ENCODE measurements around the gene GUCD1. TPM values are rescaled to one million over a fixed set of nuclear protein-coding genes. Genes with fewer than 3 reads are reported as not detected.
A peak's percentile ranks its signal among the peaks of the same experiment; 100 is the strongest.

GUCD1 gene
- total RNA-seq, 1 donor, result 146 TPM

DNA sequence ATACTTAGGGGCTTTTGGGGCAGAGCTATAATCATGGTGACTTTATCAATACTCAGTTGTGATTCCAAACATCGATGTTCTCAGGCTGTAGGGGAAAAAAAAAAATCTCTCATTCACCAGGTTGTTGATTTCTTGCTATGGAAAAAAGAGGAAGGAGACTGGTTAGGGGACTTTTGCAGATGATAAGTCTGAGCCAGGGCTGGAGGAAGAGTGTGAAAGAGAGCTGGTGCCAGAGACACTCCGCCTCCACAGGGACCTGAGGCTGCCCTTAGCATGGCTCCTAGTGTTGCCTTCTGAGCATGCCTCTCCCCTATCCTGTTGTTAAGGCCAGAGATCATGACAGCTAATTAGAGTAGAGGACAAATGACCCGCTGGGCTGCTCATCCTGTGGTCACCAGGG lies 42.9 kb downstream of the GUCD1 start:
- TF ChIP-seq, protein P1, sequence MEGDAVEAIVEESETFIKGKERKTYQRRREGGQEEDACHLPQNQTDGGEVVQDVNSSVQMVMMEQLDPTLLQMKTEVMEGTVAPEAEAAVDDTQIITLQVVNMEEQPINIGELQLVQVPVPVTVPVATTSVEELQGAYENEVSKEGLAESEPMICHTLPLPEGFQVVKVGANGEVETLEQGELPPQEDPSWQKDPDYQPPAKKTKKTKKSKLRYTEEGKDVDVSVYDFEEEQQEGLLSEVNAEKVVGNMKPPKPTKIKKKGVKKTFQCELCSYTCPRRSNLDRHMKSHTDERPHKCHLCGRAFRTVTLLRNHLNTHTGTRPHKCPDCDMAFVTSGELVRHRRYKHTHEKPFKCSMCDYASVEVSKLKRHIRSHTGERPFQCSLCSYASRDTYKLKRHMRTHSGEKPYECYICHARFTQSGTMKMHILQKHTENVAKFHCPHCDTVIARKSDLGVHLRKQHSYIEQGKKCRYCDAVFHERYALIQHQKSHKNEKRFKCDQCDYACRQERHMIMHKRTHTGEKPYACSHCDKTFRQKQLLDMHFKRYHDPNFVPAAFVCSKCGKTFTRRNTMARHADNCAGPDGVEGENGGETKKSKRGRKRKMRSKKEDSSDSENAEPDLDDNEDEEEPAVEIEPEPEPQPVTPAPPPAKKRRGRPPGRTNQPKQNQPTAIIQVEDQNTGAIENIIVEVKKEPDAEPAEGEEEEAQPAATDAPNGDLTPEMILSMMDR (IDR thresholded peaks at IDR 0.05; ENCODE audit: extremely low read depth, low read depth, low read length), result no peak
- peak; percentile 26 for DNase-seq (ENCODE audit: insufficient read length, low spot score, missing footprints)
- Histone ChIP-seq H3K4me1 (ENCODE audit: insufficient read depth, low read length) (peaks cover 22% of the 10 kb centered on the region), H3K27ac (ENCODE audit: low read depth, low read length) (no peak overlapping the region), H2AFZ (ENCODE audit: low read length) (no peak overlapping the region), H3K4me3 (ENCODE audit: insufficient read depth, low read length) (no peak overlapping the region), H3K9me3 (ENCODE audit: low read depth, low read length) (no peaks in the 10 kb centered on the region), H3K36me3 (ENCODE audit: insufficient read depth, low read length) (no peaks in the 10 kb centered on the region), H3K79me2 (ENCODE audit: insufficient read depth, low read length) (no peaks in the 10 kb centered on the region), H4K20me1 (ENCODE audit: insufficient read depth, low read length) (no peaks in the 10 kb centered on the region), H3K4me2 (ENCODE audit: insufficient read depth, low read length) (no peak overlapping the region), H3K27me3 (ENCODE audit: insufficient read depth, low read length) (peaks cover 28% of the 10 kb centered on the region)

DNA sequence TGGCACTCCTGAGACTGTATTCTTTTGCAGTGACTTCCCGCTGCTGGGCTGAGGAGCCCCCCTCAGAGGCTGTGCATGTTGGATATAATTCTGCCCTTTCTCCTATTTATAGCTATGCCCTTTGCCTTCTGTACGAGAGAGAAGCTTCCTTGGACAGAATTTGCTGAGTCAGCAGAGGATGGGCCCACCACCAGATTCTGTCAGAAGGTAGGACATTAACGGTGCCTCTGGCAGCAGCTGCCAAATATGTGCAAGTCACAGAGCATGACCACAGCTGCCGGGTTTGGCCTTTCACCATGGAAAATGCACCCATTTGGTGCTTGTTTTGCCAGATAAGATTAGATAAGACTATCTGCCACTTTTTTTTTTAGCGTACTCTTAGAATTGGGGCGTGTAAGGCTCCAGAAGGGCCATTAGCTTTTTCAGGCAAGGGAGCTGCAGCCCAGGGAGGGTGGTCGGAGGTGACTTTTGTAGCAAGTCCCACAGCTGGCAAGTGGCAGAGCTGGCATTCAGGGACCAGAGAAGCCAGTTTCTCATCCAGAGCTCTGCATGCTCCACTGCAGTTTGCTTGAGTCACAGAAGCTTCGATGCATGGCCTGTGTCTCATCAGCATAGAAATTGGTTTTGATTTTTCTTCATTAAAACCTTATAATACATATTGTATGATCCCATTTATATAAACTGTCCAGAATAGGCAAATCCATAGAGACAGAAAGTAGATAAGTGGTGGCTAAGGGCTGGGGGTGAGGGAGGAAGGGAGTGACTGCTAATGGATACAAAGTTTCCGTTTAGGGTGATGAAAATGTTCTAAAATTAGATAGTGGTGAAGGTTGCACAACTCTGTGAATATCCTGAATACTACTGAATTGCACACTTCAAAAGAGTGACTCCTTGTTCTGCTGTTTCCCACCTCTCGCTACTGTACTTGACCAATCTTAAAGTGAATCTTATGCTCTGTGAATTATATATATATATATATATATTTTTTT lies 44.0 kb downstream of the GUCD1 start:
- no peak overlapping the region for H2AFZ ChIP-seq (ENCODE audit: low read length)
- H3K4me2 ChIP-seq (ENCODE audit: insufficient read depth, low read length), result no peak overlapping the region
- TF ChIP-seq, protein P1 (IDR thresholded peaks at IDR 0.05; ENCODE audit: extremely low read depth, low read depth, low read length), result no peak
- no peak overlapping the region for H3K4me3 ChIP-seq (ENCODE audit: insufficient read depth, low read length)
- H3K4me1 ChIP-seq (ENCODE audit: insufficient read depth, low read length), result peaks cover 16% of the 10 kb centered on the region
- no peaks in the 10 kb centered on the region for H3K36me3 ChIP-seq (ENCODE audit: insufficient read depth, low read length)
- peaks cover 28% of the 10 kb centered on the region for H3K27me3 ChIP-seq (ENCODE audit: insufficient read depth, low read length)
- DNase-seq (ENCODE audit: insufficient read length, low spot score, missing footprints), result peak; percentile 69
- H3K79me2 ChIP-seq (ENCODE audit: insufficient read depth, low read length), result no peaks in the 10 kb centered on the region
- no peaks in the 10 kb centered on the region for H3K9me3 ChIP-seq (ENCODE audit: low read depth, low read length)
- no peak overlapping the region for H3K27ac ChIP-seq (ENCODE audit: low read depth, low read length)
- H4K20me1 ChIP-seq (ENCODE audit: insufficient read depth, low read length), result no peaks in the 10 kb centered on the region

DNA sequence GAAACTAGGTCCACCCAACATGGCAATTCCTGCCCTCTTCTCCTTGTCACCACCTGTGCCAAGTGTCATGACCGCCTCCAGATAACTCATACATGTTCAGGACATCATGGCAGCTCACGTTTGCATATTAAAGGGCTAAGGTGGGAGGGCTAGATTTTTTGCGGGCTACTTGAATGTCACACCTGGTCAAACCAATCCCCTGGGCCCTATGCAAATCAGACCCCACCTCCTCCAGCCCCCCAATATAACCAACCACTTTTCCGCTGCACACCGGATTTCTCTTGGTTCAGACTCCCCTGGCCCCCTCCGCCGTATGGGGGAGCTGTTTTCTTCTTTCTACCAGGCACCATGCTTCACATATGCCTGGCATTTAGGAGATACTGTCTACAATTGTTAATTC lies 47.2 kb downstream of the GUCD1 start:
- Histone ChIP-seq H3K79me2 (ENCODE audit: insufficient read depth, low read length) (no peaks in the 10 kb centered on the region), H3K4me1 (ENCODE audit: insufficient read depth, low read length) (peaks cover 18% of the 10 kb centered on the region), H3K4me3 (ENCODE audit: insufficient read depth, low read length) (no peak overlapping the region), H3K27ac (ENCODE audit: low read depth, low read length) (no peak overlapping the region), H3K4me2 (ENCODE audit: insufficient read depth, low read length) (no peak overlapping the region), H2AFZ (ENCODE audit: low read length) (no peak overlapping the region), H3K36me3 (ENCODE audit: insufficient read depth, low read length) (no peaks in the 10 kb centered on the region), H3K9me3 (ENCODE audit: low read depth, low read length) (no peaks in the 10 kb centered on the region), H4K20me1 (ENCODE audit: insufficient read depth, low read length) (no peaks in the 10 kb centered on the region), H3K27me3 (ENCODE audit: insufficient read depth, low read length) (peaks cover 3% of the 10 kb centered on the region)
- DNase-seq (ENCODE audit: insufficient read length, low spot score, missing footprints), result no peak
- TF ChIP-seq, protein P1 (IDR thresholded peaks at IDR 0.05; ENCODE audit: extremely low read depth, low read depth, low read length), result no peak

DNA sequence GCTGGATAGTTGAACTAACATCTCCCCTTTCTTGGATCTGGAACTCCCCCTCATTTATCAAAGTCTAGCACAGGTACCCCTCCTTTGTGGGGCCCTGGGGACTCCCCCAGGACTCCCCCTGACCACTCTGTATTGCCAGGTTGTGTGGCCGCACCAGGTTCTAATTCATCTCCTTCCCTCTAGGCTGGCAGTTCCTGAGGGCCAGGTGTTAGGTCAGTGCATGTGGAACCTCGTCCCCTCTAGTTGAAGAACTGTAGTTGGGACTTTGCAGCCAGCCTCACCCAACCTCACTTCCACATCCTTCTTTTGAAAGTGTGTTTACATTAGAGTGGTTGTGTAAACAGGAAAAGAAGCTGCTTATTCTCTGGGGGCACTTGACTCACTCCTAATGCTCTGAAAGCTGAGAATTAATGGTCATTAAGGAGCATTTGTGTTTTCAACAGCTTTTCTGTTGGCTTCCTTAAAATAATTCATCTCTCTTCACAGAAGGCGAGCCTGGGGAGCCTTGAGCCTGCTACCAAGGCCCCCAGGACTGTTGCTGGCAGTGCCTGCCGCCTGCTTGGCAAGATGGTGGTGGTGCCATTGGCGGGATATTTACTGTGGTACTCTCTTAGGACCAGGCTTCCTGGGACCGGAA lies 48.0 kb downstream of the GUCD1 start:
- Histone ChIP-seq H3K4me2 (ENCODE audit: insufficient read depth, low read length) (no peak overlapping the region), H3K36me3 (ENCODE audit: insufficient read depth, low read length) (no peaks in the 10 kb centered on the region), H3K27me3 (ENCODE audit: insufficient read depth, low read length) (no peaks in the 10 kb centered on the region), H4K20me1 (ENCODE audit: insufficient read depth, low read length) (no peaks in the 10 kb centered on the region), H3K4me1 (ENCODE audit: insufficient read depth, low read length) (peaks cover 14% of the 10 kb centered on the region), H3K27ac (ENCODE audit: low read depth, low read length) (no peak overlapping the region), H2AFZ (ENCODE audit: low read length) (no peak overlapping the region), H3K4me3 (ENCODE audit: insufficient read depth, low read length) (no peak overlapping the region), H3K79me2 (ENCODE audit: insufficient read depth, low read length) (no peaks in the 10 kb centered on the region), H3K9me3 (ENCODE audit: low read depth, low read length) (no peaks in the 10 kb centered on the region)
- peak; percentile 15 for DNase-seq (ENCODE audit: insufficient read length, low spot score, missing footprints)
- TF ChIP-seq, protein P1 (IDR thresholded peaks at IDR 0.05; ENCODE audit: extremely low read depth, low read depth, low read length), result no peak

Data from osteoblast (primary cell).